GM19463 (cell line): Measurements from ENCODE around the gene ONECUT3.
"Not testable (repeated sequence)": the region's sequence is repeated elsewhere in the genome, so short reads cannot be mapped to it uniquely, and the experiment has no call there.

Experiments used
- ATAC-seq: cut with Tn5 transposase; IDR thresholded peaks from one replicate; pipeline ENCODE4 v1.9.1; 2021; ENCODE audit warnings: mild to moderate bottlenecking, moderate library complexity; ENCODE audit not compliant: unreplicated experiment

ONECUT3 gene

DNA sequence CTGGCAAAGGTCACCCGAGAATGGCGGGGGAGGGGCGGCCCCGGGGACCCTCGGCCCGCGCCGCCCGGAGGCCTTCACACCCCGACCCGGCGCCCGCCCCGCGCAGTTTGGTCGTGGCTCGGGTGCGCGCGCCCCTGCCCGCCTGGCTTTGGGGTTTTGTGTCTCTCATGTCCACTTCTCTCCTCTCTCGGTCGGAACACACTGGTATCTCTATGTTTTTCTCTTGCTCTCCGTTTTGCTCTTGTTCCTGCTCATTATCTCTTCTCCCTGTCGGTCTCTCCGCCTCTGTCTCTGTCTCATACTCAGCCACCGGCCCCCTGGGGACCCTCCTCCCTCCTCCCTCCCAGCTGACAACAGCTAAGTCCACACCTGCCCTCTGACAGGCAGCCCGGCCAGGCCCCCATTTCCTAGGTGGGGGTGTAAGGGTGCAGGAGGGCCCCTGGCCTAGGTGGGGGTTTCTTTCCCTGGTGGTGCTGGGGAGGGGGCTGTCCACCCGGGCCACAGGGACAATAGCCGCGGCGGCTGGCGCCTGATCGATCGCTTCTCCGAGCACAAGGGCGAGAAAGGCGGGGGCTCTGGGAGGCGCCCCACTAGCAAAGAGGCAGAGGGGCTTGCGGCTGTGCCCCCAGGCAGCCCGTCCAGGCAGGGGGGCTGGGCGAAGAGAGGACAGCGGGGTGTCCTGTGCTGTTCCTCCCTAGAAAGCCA, 2.3 kb downstream of the ONECUT3 start:
- no peak for ATAC-seq

- no peak for ATAC-seq
Measured at GRCh38 chr19:1756264-1756663, 3.0 kb downstream of the ONECUT3 start.

DNA sequence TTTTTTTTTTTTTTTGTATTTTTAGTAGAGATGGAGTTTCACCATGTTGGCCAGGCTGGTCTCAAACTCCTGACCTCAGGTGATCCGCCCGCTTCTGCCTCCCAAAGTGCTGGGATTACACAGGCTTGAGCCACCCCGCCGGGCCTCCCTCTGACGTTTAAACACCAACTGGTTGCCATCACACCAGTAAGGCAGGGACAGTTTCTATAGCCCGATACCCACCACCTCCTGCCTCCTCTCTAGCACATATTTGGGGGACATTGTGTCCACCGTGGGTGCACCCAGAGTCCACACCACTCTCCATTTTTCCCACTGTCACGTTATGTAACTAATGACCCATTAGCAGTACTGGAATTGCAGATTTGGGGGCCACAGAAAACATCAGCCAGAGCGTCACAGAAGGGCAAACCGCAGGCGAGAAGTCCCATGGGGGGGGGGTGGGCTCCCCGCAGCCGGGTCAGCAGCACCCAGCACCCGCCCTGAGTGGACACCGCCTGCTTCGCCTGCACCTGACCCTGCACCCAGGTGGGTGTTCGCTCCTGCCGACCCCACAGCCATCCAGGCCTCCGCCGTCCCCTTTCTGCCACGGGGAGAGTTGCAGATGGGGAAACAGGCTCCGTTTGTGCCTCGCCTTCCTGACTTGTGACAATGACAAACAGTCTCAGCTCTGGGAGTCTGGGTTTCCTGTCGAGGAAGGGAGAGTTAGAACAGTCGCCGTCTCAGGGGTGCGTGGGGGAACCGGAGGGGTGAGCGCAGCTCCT, 3.6 kb downstream of the ONECUT3 start:
- no peak for ATAC-seq

DNA sequence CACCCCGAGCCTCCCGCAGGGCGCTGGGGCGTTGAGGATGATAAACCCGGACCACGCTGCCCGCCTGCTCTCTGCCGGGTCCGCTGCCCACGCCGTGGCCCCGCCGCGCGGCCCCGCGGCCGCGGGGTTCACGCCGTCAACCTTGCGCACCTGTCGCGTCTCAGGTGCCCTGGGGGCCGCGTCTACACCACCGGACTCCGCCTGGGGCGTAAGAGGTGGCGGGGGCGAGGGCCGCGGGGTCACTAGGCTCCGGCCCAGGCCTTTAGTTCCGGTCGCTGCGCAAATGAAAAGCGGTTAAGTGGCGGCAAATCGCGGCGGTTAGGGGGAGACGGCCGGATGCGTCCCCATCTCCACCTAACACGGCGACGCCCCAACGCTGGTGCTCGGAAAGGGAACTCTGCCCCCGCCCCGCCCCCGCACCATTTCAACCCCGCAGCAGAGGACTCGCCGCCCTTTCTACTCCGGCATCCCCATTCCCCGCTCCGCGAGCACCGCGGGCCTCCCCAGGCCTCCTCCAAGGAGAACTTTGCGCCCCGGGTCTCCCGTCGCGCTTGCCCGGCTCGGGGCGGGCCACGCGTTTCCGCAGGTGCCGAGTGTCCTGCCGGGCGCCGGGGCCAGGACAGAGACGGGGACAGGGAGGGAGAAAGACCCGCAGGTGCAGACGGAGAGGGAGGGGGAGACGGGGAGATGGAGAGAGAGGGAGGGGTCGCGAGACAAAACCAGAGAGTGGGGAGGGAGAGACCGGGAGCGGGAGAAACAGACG, 4.3 kb downstream of the ONECUT3 start:
- no peak for ATAC-seq

DNA sequence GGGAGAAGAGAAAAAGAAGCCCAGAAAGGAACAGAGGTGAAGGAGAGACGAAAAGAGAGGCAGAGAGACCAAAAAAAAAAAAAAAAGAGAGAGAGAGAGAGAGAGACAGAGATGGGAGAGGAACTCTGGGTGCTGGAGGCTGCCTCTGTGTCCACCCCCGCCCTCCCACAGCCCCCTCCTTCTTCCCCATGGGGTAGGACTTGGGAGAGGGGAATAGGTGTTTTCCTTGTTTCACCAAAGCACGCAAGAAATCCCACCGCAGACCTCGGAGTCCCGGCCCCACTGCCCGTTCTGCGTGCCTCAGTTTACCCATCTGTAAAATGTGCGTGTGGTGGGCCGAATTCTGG, 4.9 kb downstream of the ONECUT3 start:
- ATAC-seq: no peak

GRCh38 chr19:1758959-1759903, 5.9 kb downstream of the ONECUT3 start:
- ATAC-seq: no peak

DNA sequence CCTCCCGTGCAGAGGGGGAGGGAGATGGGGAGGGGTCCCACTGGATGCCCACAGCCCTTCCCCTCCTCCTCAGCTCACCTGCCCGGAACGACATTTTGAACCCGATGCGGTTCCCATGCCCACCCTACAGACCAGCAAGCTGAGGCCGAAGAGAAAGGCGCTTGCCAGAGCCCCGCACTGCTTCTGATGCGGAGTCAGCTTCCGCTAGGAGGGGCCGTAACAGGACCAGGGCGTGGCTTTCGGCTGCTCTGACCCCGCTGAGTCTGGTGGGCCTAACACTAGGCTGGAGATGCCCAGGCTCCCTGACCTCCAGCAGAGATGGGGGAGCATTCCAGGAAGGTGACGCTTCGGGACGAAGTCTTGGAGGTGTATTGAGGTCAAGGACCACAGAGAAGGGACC, 6.7 kb downstream of the ONECUT3 start:
- no peak for ATAC-seq

GRCh38 chr19:1760786-1761527, 7.7 kb downstream of the ONECUT3 start:
- ATAC-seq: not testable (repeated sequence)

DNA sequence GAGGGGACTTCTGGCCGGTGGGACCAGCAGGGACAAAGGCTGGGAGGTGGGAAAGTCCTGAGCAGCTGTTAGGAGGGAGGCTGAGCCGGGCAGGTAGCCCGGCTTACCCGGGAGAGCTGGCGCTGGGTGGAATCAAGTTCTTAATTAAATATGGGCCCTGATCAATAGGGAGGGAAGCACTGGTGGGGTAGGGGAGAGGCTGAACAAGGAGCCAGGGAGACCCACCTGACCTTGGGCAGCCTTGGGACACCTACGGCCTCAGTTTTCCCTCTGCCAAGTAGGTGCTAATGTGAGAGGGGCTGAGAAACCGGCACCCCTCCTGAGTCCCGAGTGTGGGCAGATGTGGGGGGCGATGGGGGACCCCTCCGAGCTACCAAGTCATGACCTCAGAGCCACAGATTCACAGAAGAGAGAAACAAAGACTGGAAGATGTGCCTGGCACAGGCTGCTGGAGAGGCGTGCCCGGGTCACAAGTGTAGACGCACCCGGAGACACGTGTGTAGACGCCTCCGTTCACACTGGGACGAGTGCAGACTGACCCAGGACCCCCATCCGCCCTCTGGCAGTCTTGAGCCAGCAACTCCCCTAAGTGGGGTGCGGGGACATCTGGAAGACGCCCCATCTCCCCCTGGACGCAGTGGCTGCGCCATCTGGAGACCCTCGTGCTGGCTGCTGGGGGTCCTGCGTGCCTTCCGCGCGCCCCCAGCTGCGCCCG, 8.4 kb downstream of the ONECUT3 start:
- no peak for ATAC-seq

GRCh38 chr19:1762243-1763117, 9.2 kb downstream of the ONECUT3 start:
- ATAC-seq: no peak

DNA sequence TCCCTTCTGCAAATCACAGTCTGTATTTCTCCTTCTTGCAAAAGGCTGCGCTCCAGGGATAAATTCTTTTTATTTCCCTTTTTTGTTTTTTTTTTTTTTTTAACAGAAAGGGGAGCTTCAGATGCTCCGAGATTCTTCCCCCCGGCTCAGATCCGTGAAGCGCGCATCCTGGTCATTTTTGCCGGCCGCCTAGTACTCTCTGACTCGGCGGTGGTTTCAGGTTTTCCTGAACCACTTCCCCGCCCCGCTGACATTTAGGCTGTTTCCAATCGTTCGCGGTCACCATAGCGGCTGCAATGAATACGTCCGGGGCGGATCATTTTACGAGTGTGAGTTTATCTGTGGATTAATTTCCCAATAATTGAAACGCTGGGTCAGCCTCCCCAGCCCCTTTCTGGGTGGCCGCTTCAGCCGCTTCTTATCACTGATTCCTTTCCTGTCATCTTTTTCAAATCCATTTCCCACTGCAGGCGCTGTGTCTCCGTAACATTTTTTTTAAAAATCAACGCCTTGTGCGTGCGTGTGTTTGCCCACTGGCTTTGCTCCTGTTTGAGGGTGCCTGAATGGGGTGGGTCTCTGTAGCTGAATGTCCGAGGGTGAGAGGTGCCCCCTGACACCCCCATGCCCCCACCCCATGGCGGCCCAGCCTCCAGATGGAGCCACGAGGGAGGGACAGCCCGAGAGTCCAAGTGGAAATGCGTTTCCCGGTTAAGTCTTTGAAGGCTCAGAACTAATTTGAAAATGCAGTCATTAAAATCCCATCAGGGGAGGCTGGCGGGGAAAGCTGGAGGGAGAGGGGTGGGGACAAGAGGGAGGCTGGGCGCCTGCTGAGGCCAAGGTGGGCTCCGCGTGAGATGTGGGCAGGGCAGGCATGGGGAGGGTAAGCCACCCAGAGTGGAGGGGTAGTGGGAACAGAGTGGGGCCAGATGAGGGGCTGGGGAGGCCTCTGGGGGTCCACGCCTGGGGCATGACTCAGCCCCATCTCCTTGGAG, 10.6 kb downstream of the ONECUT3 start:
- ATAC-seq: no peak

- ATAC-seq: no peak
Measured at GRCh38 chr19:1764729-1765128, 11.4 kb downstream of the ONECUT3 start.

GRCh38 chr19:1765232-1765903, 12.1 kb downstream of the ONECUT3 start:
- no peak for ATAC-seq

DNA sequence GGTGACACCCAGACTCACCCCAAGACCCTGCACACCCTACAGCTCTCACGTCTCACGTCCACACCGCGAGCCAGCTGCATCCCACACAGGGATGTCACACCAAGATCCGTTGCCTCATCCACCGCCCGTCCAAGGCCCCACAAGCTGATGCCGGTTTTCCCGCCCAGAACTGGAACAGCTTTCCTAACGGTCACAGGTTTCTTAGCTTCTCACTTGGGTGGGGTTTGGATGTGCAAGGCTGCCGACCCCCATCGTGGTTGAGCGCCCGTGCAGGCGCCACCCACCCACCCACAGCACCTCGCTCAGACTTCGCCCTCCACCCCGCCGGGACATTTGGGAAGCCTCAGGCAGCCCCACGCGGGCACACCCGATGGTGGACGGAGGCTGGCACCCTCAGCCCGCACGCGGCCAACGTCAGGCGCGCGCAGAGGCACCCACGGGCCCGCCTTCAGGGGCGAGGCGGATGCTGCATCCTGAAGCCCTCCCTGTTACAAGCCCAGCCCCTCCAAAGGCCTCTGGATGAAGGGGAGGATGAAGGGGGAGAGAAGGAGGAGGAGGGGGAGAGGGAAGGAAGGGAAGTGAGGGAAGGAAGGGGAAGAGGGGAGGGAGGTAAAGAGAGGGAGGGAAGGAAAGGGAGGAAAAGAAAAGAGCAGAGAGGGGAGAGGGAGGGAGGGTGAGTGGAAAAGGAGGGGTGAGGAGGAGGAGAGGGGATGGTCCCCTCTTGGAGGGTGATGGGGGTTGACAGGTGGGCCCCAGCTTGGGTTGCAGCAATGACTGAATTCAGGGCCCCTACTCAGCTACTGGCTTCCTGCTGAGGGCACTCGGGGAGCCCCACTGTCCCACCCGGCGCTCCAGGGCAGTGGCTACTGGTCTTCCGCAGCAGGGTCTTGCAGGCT, 12.8 kb downstream of the ONECUT3 start:
- ATAC-seq: no peak

- no peak for ATAC-seq
Measured at GRCh38 chr19:1766800-1767352, 13.6 kb downstream of the ONECUT3 start.
